NCI-H748 (cell line): Measurements from ENCODE around the gene MTX3.

Experiments used
- DNase-seq: peaks from one replicate; lab custom pipeline; 2025; ENCODE audit not compliant: unreplicated experiment; lab: John Stamatoyannopoulos, UW

The MTX3 gene

DNA sequence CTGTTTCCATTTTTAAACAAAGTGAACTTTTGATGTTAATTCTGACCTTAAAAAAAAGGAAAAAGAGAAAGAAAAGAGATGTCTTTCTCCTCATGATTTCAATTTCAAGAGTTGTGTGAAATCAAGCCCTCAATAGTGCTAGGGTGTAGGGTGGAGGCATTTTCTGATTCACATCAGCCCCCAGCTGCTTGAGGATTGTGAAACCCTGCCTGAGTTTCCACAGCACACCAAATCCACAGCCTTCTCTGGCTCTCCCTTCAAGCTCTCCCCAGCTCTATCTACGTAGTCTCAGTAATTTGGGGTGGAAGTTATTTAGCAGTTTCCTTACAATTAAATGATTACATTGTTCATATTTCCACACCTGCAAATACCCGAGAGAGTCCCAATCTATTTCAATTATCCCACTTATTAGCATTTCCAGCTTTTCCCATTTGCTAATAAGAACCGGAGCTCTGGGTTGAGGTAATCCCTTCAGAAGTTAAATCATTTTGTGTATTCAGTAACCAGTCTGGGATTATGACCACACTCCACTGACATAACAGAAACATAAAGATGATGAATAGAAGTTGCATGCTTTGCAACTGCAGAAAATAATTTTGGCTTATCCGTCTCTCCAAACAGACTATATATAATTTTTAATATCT is 54.9 kb downstream of the MTX3 start:
- DNase-seq: no peak

DNA sequence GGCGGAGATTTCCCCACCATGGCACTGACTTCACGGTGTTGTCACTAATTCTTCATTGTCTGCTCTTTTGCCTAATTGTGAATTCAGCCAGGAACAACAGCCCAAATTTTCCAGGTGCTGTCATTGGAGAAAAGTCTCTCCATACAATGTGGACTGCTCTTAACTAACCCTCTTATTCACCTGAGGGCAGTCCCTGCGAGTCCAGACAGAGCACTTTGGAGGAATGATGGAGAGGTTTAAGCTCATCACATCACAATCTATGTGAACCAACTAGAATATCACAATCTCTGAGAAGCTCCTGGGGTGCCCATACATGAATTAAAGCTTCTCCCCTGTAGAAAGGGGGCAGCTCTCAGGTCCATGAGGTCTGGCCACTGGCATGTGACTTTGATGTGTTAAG is 56.4 kb downstream of the MTX3 start:
- no peak for DNase-seq

DNA sequence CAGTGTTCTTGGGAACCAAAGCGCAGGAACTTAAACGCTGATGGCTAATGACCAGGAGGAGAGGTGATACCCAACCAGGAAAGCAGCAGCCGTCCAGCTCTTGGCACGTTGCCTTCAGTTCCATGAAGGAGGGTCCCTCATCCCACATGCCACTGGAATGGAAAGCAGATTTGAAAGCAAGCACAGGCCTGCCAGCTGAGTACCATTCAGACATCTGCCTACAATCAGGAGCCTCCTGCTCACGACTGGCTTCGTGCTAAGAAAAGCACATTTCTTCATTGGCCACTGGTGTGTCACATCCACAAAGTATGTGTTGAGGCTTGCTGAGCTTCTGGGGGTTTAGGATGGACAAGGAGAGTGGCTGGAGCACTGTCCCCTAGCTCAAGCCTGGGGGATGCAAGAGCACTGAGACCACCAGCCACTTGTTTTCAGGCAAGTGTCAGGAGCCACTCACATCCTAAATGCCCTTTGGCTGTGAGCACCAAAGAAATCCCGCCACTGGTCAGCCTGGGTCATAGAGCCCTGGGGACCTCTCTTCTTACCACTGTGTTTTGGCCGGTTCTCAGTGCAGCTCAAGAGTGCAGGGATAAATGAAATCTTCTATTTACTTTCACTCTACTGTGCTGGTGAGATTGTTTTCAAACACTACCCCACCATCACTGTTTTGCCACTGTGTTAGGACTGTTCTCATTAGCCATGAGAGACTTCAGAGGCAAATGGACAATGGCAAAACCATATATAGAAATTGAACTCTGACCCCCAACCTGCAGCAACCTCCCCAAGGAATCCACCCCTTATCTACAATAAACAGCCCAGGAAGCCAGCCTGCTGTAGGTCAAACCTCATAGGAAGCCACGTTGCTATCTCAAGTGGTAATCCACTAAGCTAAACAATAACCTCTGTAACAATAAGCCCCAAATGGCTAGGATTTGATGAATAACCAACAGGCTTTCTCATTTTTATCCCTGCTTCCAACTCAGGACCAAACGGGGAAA is 58.3 kb downstream of the MTX3 start:
- no peak for DNase-seq

DNA sequence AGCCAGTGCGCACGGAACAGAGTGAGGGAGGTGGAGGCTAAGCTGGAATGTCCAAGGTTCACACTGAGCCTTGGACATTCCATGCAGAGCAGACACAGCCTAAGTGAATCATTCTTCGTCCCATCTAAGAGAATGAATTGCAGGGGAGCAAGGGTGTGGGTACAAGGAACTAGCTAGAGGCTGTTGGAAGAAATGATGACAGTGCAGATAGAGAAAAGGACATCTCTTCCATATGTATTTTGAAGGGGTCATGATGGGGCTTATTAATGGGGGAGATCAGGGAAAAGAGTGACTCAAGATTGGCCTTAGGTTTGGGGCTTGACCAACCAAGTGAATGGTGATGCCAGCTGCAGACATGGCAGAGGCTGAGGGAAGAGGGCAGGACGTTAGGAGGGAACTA is 59.2 kb downstream of the MTX3 start:
- no peak for DNase-seq

DNA sequence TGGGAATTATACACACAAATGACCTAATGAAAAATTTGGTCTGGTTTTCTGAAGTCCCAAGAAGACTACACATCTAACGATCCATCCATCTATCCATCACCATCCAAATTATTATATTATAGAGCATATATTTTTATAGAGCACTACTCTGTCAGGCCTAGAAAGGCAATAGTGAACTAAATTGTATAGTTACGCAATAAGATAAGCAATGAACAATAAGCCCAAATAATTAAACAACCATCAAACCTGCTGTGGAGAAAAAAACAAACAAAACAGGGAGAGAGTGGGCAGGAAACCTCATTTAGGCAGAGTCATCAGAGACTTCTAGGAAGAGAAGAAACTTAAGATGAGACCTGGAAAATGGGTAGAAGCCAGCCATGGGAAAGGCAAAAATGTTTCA is 59.7 kb downstream of the MTX3 start:
- DNase-seq: no peak

DNA sequence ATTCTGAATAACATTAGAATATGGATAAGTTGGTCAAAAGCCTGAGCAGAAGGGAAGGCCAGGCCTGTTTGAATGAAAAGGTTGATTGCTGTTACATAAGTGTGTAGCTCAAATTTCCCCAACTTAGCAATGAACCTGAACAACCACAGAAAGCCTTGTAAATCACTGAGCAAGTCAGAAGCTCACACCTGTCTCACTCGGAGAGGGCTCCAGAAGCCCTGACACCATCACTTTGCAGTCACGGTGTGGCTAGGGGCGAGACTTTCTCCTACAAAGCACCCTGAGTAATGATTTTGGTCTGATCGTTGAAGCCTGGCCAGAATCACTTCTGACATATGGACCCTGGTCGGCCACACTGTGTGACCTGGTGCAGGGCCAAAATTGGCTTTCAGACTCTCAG is 62.0 kb downstream of the MTX3 start:
- DNase-seq: no peak
